CD14-positive monocyte (primary cell): ENCODE data around the gene LARP1. TPM values are rescaled to one million over a fixed set of nuclear protein-coding genes. Genes with fewer than 3 reads are reported as not detected.

Experiments
- DNase-seq, 3 donors: peaks; one replicate each; pipeline ENCODE4 v3.0.0-alpha.2; 2011 to 2022
- H2AFZ ChIP-seq: 2 replicates; pipeline ENCODE4 v1.6.0; 2012; ENCODE audit warnings: mild to moderate bottlenecking, low read depth, low read length, inconsistent platforms; ENCODE audit not compliant: insufficient read depth, poor library complexity, severe bottlenecking
- H3K27ac ChIP-seq, 2 donors: 1 replicate in 1 of 2; 2 replicates in 1 of 2; pipeline ENCODE4 v1.5.1; 2012 to 2013; ENCODE audit warnings: low read length in 2 of 2, control low read depth in 1 of 2, inconsistent platforms in 1 of 2, low read depth in 1 of 2, mild to moderate bottlenecking in 1 of 2
- H3K27me3 ChIP-seq, 2 donors: one replicate each; pipeline versions ENCODE4 v1.6.0 to v1.6.1; 2011 to 2013; ENCODE audit warnings: low read length in 2 of 2; ENCODE audit not compliant: control insufficient read depth in 2 of 2, insufficient read depth in 2 of 2
- H3K36me3 ChIP-seq, 2 donors: replicated peaks in 1 of 2; 1 replicate in 1 of 2; 2 replicates in 1 of 2; pipeline versions ENCODE4 v1.5.1 to v1.6.1; 2012 to 2013; ENCODE audit warnings: low read length in 2 of 2, control low read depth in 1 of 2, inconsistent platforms in 1 of 2, mild to moderate bottlenecking in 1 of 2; ENCODE audit not compliant: insufficient read depth in 2 of 2, control insufficient read depth in 1 of 2
- H3K4me1 ChIP-seq, 2 donors: 1 replicate in 1 of 2; 2 replicates in 1 of 2; pipeline versions ENCODE4 v1.5.1 to v1.6.1; 2012 to 2013; ENCODE audit warnings: low read length in 2 of 2, control low read depth in 1 of 2, inconsistent platforms in 1 of 2, mild to moderate bottlenecking in 1 of 2, moderate library complexity in 1 of 2; ENCODE audit not compliant: insufficient read depth in 2 of 2, control insufficient read depth in 1 of 2
- H3K4me2 ChIP-seq: replicated peaks from 2 replicates; pipeline ENCODE3; 2012; ENCODE audit warnings: low read length, moderate library complexity, mild to moderate bottlenecking; ENCODE audit not compliant: poor library complexity, severe bottlenecking; ENCODE audit errors: extremely low read depth
- H3K4me3 ChIP-seq, 3 experiments: fragments of 200-600 bp in 1 of 3; sonication (generic) in 1 of 3; replicated peaks in 1 of 3; 1 replicate in 2 of 3; 2 replicates in 1 of 3; pipeline ENCODE4 v1.5.1; 2011 to 2013; ENCODE audit warnings: low read length in 3 of 3, mild to moderate bottlenecking in 3 of 3, control low read depth in 2 of 3, low read depth in 2 of 3, inconsistent platforms in 1 of 3, moderate library complexity in 1 of 3
- H3K79me2 ChIP-seq: 2 replicates; pipeline ENCODE4 v1.6.0; 2012; ENCODE audit warnings: mild to moderate bottlenecking, control low read depth, inconsistent platforms, low read length, moderate library complexity; ENCODE audit not compliant: insufficient read depth
- H3K9ac ChIP-seq: 2 replicates; pipeline ENCODE4 v1.6.0; 2017; ENCODE audit warnings: low read length, mild to moderate bottlenecking; ENCODE audit not compliant: insufficient read depth, poor library complexity, severe bottlenecking
- H3K9me3 ChIP-seq, 2 donors: replicated peaks in 1 of 2; 1 replicate in 1 of 2; 2 replicates in 1 of 2; pipeline versions ENCODE4 v1.5.1 to v1.6.1; 2012 to 2013; ENCODE audit warnings: low read length in 2 of 2, control low read depth in 1 of 2; ENCODE audit not compliant: control insufficient read depth in 1 of 2, insufficient read depth in 1 of 2
- H4K20me1 ChIP-seq: 2 replicates; pipeline ENCODE4 v1.6.0; 2012; ENCODE audit warnings: mild to moderate bottlenecking, low read length, control low read depth, moderate library complexity; ENCODE audit not compliant: insufficient read depth
- H3K27ac Mint-ChIP-seq, 7 donors: one replicate each; pipeline ENCODE4 v1.8.0; 2020; ENCODE audit warnings: mild to moderate bottlenecking in 7 of 7, mixed read lengths in 7 of 7, moderate library complexity in 6 of 7, inconsistent platforms in 2 of 7
- H3K27me3 Mint-ChIP-seq, 3 donors: one replicate each; pipeline ENCODE4 v1.8.0; 2021 to 2022; ENCODE audit warnings: low read depth in 3 of 3, mild to moderate bottlenecking in 3 of 3, mixed read lengths in 3 of 3, moderate library complexity in 3 of 3, inconsistent platforms in 1 of 3
- H3K36me3 Mint-ChIP-seq, 2 donors: one replicate each; pipeline ENCODE4 v1.8.0; 2020; ENCODE audit warnings: mixed read lengths in 2 of 2, inconsistent platforms in 1 of 2, mild to moderate bottlenecking in 1 of 2
- H3K4me1 Mint-ChIP-seq: one replicate; pipeline ENCODE4 v1.8.0; 2020; ENCODE audit warnings: mild to moderate bottlenecking, mixed read lengths
- H3K4me3 Mint-ChIP-seq, 2 donors: one replicate each; pipeline ENCODE4 v1.8.0; 2020; ENCODE audit warnings: mild to moderate bottlenecking in 2 of 2, mixed read lengths in 2 of 2, moderate library complexity in 1 of 2
- H3K9me3 Mint-ChIP-seq, 7 donors: one replicate each; pipeline ENCODE4 v1.8.0; 2020 to 2022; ENCODE audit warnings: mixed read lengths in 7 of 7, mild to moderate bottlenecking in 6 of 7, moderate library complexity in 6 of 7, inconsistent platforms in 2 of 7
- WGBS: methylation state at CpG from one replicate; pipeline ENCODE4 v1.1.5; 2013; ENCODE audit warnings: missing lambda C conversion rate; ENCODE audit not compliant: insufficient coverage; 5-methylcytosine and 5-hydroxymethylcytosine counted together
- intact Hi-C, 2 donors: fragments of 100-400 bp; cut with micrococcal nuclease; formaldehyde crosslinking; loops; one replicate each; pipeline versions ENCODE4 v1.15.0 to v1.15.1; 2023
- polyA plus RNA-seq, 3 donors: library from polyadenylated mRNA; depleted of rRNA in 1 of 3; unstranded in 2 of 3; stranded (reverse) in 1 of 3; fragments of 300-500 nt in 2 of 3; fragments of >200 nt in 1 of 3; fragmentation: Illumina TruSeq in 2 of 3; gene quantifications; 1 replicate in 2 of 3; 2 replicates in 1 of 3; pipeline ENCODE4 v1.2.3, GENCODE V29; 2012 to 2021
- TF ChIP-seq, protein P1 (sequence below): fragments of 200-600 bp; IDR thresholded peaks from one replicate; pipeline ENCODE4 v1.8.0; 2022; ENCODE audit warnings: antibody characterized with exemption, mild to moderate bottlenecking

LARP1 gene
- polyA plus RNA-seq, 3 donors, result 4.7 to 55.0 (median 5.8) TPM

DNA sequence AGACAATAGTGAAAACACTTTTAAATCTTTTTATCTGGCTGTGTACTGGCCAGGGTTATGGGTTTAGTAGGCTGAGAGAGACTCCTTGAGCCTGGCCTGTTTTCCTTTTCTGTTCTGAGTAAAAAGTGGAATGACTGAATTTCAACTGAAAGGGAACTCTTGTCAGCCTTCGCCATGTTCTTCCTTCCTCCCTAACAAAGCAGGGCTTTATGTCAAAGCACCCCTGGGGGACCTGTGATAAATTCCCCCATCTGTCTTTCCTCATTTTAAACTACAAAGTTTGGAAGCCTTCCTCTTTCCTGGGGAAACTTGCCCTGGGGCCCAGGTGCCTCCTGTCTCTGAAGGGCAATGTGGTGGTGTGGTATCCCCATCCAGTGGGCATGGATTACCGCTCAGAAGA, 29.7 kb downstream of the LARP1 start:
- Histone ChIP-seq H3K4me2 (no peak overlapping the region), H3K4me3 (no peak overlapping the region), H4K20me1 (peaks cover 98% of the 10 kb centered on the region), H3K9me3 (no peaks in the 10 kb centered on the region), H2AFZ (no peak overlapping the region), H3K36me3 (peaks cover 1 to 3% of the 10 kb centered on the region in 2 donors), H3K79me2 (peaks cover 100% of the 10 kb centered on the region), H3K27me3 (no peaks in the 10 kb centered on the region), H3K9ac (no peak overlapping the region), H3K4me1 (peaks cover 5 to 15% of the 10 kb centered on the region in 2 donors), H3K27ac (peak overlapping the region in 1 of 2 donors; percentile 46)
- Mint-ChIP-seq H3K4me3 (no peak overlapping the region), H3K9me3 (no peaks in the 10 kb centered on the region), H3K27me3 (peaks cover 0 to 1% (median 0%) of the 10 kb centered on the region in 3 donors), H3K27ac (peak overlapping the region in 6 of 7 donors; percentile 33 to 81 (median 51)), H3K36me3 (peaks cover 0 to 9% of the 10 kb centered on the region in 2 donors), H3K4me1 (peaks cover 56% of the 10 kb centered on the region)
- no peak for DNase-seq
- WGBS, result 33% methylated on average over 1 of the region's 2 CpGs
- TF ChIP-seq, protein P1, sequence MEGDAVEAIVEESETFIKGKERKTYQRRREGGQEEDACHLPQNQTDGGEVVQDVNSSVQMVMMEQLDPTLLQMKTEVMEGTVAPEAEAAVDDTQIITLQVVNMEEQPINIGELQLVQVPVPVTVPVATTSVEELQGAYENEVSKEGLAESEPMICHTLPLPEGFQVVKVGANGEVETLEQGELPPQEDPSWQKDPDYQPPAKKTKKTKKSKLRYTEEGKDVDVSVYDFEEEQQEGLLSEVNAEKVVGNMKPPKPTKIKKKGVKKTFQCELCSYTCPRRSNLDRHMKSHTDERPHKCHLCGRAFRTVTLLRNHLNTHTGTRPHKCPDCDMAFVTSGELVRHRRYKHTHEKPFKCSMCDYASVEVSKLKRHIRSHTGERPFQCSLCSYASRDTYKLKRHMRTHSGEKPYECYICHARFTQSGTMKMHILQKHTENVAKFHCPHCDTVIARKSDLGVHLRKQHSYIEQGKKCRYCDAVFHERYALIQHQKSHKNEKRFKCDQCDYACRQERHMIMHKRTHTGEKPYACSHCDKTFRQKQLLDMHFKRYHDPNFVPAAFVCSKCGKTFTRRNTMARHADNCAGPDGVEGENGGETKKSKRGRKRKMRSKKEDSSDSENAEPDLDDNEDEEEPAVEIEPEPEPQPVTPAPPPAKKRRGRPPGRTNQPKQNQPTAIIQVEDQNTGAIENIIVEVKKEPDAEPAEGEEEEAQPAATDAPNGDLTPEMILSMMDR, result no peak
- intact Hi-C loops, result no loop called here

DNA sequence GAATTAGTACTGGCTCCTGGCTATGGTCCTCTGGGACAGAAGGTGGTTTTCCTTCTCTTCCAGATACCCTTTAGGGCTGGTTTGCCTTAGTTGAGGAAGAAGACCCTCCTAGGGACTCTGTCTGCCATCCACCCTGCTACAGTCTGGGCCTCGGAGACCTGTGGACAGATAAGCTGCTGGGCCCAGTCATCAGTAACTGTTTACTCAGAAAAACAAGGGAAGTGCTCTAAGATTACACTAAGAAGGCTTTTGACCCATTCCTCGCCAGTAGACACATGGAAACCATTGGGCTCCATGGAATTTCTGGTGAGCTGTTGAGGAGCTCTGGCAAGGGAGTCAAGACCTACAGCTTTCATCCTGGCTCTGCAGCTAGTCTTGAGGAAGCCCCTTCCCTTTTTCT, 31.2 kb downstream of the LARP1 start:
- Histone ChIP-seq H3K4me3 (no peak overlapping the region), H3K9me3 (no peaks in the 10 kb centered on the region), H3K79me2 (peaks cover 93% of the 10 kb centered on the region), H3K36me3 (peaks cover 13 to 18% of the 10 kb centered on the region in 2 donors), H3K27ac (peak overlapping the region in 1 of 2 donors; percentile 62), H4K20me1 (peaks cover 93% of the 10 kb centered on the region), H2AFZ (no peak overlapping the region), H3K27me3 (no peaks in the 10 kb centered on the region), H3K4me2 (no peak overlapping the region), H3K4me1 (peaks cover 3 to 13% of the 10 kb centered on the region in 2 donors), H3K9ac (no peak overlapping the region)
- H3K36me3 Mint-ChIP-seq, result peaks cover 13 to 20% of the 10 kb centered on the region in 2 donors
- no peak for DNase-seq
- WGBS, result 75% methylated on average over 2 of the region's 2 CpGs
- peaks cover 52% of the 10 kb centered on the region for H3K4me1 Mint-ChIP-seq
- H3K27ac Mint-ChIP-seq, result peak overlapping the region in 5 of 7 donors; percentile 46 to 85 (median 71)
- H3K27me3 Mint-ChIP-seq, result peaks cover 0 to 1% (median 0%) of the 10 kb centered on the region in 3 donors
- H3K9me3 Mint-ChIP-seq, result no peaks in the 10 kb centered on the region
- TF ChIP-seq, protein P1, result no peak
- intact Hi-C loops, result no loop called here
- no peak overlapping the region for H3K4me3 Mint-ChIP-seq
